ENCODE measurements around the gene ZFP90.

- no peak for TF ChIP-seq CTCF (IDR thresholded peaks at IDR 0.05; ENCODE audit: insufficient read depth, low read depth, low read length)
- no peak for TF ChIP-seq EZH2 (IDR thresholded peaks at IDR 0.05; ENCODE audit: insufficient read depth, low read length)
These were observed 9.9 kb downstream of the ZFP90 start for GRCh38 chr16:68548947-68549346.
